CD14-positive monocyte (primary cell): ENCODE results near the gene NEK9. TPM values are rescaled to one million over a fixed set of nuclear protein-coding genes. Genes with fewer than 3 reads are reported as not detected.

Experiments used
- DNase-seq, 3 donors: peaks; one replicate each; pipeline ENCODE4 v3.0.0-alpha.2; 2011 to 2022
- H2AFZ ChIP-seq: 2 replicates; pipeline ENCODE4 v1.6.0; 2012; ENCODE audit warnings: mild to moderate bottlenecking, low read depth, low read length, inconsistent platforms; ENCODE audit not compliant: insufficient read depth, poor library complexity, severe bottlenecking
- H3K27ac ChIP-seq, 2 donors: 1 replicate in 1 of 2; 2 replicates in 1 of 2; pipeline ENCODE4 v1.5.1; 2012 to 2013; ENCODE audit warnings: low read length in 2 of 2, control low read depth in 1 of 2, inconsistent platforms in 1 of 2, low read depth in 1 of 2, mild to moderate bottlenecking in 1 of 2
- H3K27me3 ChIP-seq, 2 donors: one replicate each; pipeline versions ENCODE4 v1.6.0 to v1.6.1; 2011 to 2013; ENCODE audit warnings: low read length in 2 of 2; ENCODE audit not compliant: control insufficient read depth in 2 of 2, insufficient read depth in 2 of 2
- H3K36me3 ChIP-seq, 2 donors: replicated peaks in 1 of 2; 1 replicate in 1 of 2; 2 replicates in 1 of 2; pipeline versions ENCODE4 v1.5.1 to v1.6.1; 2012 to 2013; ENCODE audit warnings: low read length in 2 of 2, control low read depth in 1 of 2, inconsistent platforms in 1 of 2, mild to moderate bottlenecking in 1 of 2; ENCODE audit not compliant: insufficient read depth in 2 of 2, control insufficient read depth in 1 of 2
- H3K4me1 ChIP-seq, 2 donors: 1 replicate in 1 of 2; 2 replicates in 1 of 2; pipeline versions ENCODE4 v1.5.1 to v1.6.1; 2012 to 2013; ENCODE audit warnings: low read length in 2 of 2, control low read depth in 1 of 2, inconsistent platforms in 1 of 2, mild to moderate bottlenecking in 1 of 2, moderate library complexity in 1 of 2; ENCODE audit not compliant: insufficient read depth in 2 of 2, control insufficient read depth in 1 of 2
- H3K4me2 ChIP-seq: replicated peaks from 2 replicates; pipeline ENCODE3; 2012; ENCODE audit warnings: low read length, moderate library complexity, mild to moderate bottlenecking; ENCODE audit not compliant: poor library complexity, severe bottlenecking; ENCODE audit errors: extremely low read depth
- H3K4me3 ChIP-seq, 3 experiments: fragments of 200-600 bp in 1 of 3; sonication (generic) in 1 of 3; replicated peaks in 1 of 3; 1 replicate in 2 of 3; 2 replicates in 1 of 3; pipeline ENCODE4 v1.5.1; 2011 to 2013; ENCODE audit warnings: low read length in 3 of 3, mild to moderate bottlenecking in 3 of 3, control low read depth in 2 of 3, low read depth in 2 of 3, inconsistent platforms in 1 of 3, moderate library complexity in 1 of 3
- H3K79me2 ChIP-seq: 2 replicates; pipeline ENCODE4 v1.6.0; 2012; ENCODE audit warnings: mild to moderate bottlenecking, control low read depth, inconsistent platforms, low read length, moderate library complexity; ENCODE audit not compliant: insufficient read depth
- H3K9ac ChIP-seq: 2 replicates; pipeline ENCODE4 v1.6.0; 2017; ENCODE audit warnings: low read length, mild to moderate bottlenecking; ENCODE audit not compliant: insufficient read depth, poor library complexity, severe bottlenecking
- H3K9me3 ChIP-seq, 2 donors: replicated peaks in 1 of 2; 1 replicate in 1 of 2; 2 replicates in 1 of 2; pipeline versions ENCODE4 v1.5.1 to v1.6.1; 2012 to 2013; ENCODE audit warnings: low read length in 2 of 2, control low read depth in 1 of 2; ENCODE audit not compliant: control insufficient read depth in 1 of 2, insufficient read depth in 1 of 2
- H4K20me1 ChIP-seq: 2 replicates; pipeline ENCODE4 v1.6.0; 2012; ENCODE audit warnings: mild to moderate bottlenecking, low read length, control low read depth, moderate library complexity; ENCODE audit not compliant: insufficient read depth
- H3K27ac Mint-ChIP-seq, 7 donors: one replicate each; pipeline ENCODE4 v1.8.0; 2020; ENCODE audit warnings: mild to moderate bottlenecking in 7 of 7, mixed read lengths in 7 of 7, moderate library complexity in 6 of 7, inconsistent platforms in 2 of 7
- H3K27me3 Mint-ChIP-seq, 3 donors: one replicate each; pipeline ENCODE4 v1.8.0; 2021 to 2022; ENCODE audit warnings: low read depth in 3 of 3, mild to moderate bottlenecking in 3 of 3, mixed read lengths in 3 of 3, moderate library complexity in 3 of 3, inconsistent platforms in 1 of 3
- H3K36me3 Mint-ChIP-seq, 2 donors: one replicate each; pipeline ENCODE4 v1.8.0; 2020; ENCODE audit warnings: mixed read lengths in 2 of 2, inconsistent platforms in 1 of 2, mild to moderate bottlenecking in 1 of 2
- H3K4me1 Mint-ChIP-seq: one replicate; pipeline ENCODE4 v1.8.0; 2020; ENCODE audit warnings: mild to moderate bottlenecking, mixed read lengths
- H3K4me3 Mint-ChIP-seq, 2 donors: one replicate each; pipeline ENCODE4 v1.8.0; 2020; ENCODE audit warnings: mild to moderate bottlenecking in 2 of 2, mixed read lengths in 2 of 2, moderate library complexity in 1 of 2
- H3K9me3 Mint-ChIP-seq, 7 donors: one replicate each; pipeline ENCODE4 v1.8.0; 2020 to 2022; ENCODE audit warnings: mixed read lengths in 7 of 7, mild to moderate bottlenecking in 6 of 7, moderate library complexity in 6 of 7, inconsistent platforms in 2 of 7
- CTCF ChIP-seq: fragments of 200-600 bp; IDR thresholded peaks from one replicate; pipeline ENCODE4 v1.8.0; 2022; ENCODE audit warnings: antibody characterized with exemption, mild to moderate bottlenecking
- WGBS: methylation state at CpG from one replicate; pipeline ENCODE4 v1.1.5; 2013; ENCODE audit warnings: missing lambda C conversion rate; ENCODE audit not compliant: insufficient coverage; 5-methylcytosine and 5-hydroxymethylcytosine counted together
- intact Hi-C, 2 donors: fragments of 100-400 bp; cut with micrococcal nuclease; formaldehyde crosslinking; loops; one replicate each; pipeline versions ENCODE4 v1.15.0 to v1.15.1; 2023
- polyA plus RNA-seq, 3 donors: library from polyadenylated mRNA; depleted of rRNA in 1 of 3; unstranded in 2 of 3; stranded (reverse) in 1 of 3; fragments of 300-500 nt in 2 of 3; fragments of >200 nt in 1 of 3; fragmentation: Illumina TruSeq in 2 of 3; gene quantifications; 1 replicate in 2 of 3; 2 replicates in 1 of 3; pipeline ENCODE4 v1.2.3, GENCODE V29; 2012 to 2021

NEK9 gene
- polyA plus RNA-seq, 3 donors = 8.9 to 27.8 (median 10.1) TPM

- H3K36me3 Mint-ChIP-seq = peaks cover 30 to 52% of the 10 kb centered on the region in 2 donors
- peaks cover 0 to 2% (median 0%) of the 10 kb centered on the region in 3 donors for H3K27me3 Mint-ChIP-seq
- Histone ChIP-seq H3K36me3 (peaks cover 16 to 17% of the 10 kb centered on the region in 2 donors), H4K20me1 (no peaks in the 10 kb centered on the region), H3K9me3 (no peaks in the 10 kb centered on the region), H3K4me2 (peak overlapping the region; percentile 59), H3K27ac (peak overlapping the region in 1 of 2 donors; percentile 55), H3K4me3 (peak overlapping the region in 1 of 3 experiments; percentile 50), H3K4me1 (peaks cover 45 to 66% of the 10 kb centered on the region in 2 donors), H3K9ac (no peak overlapping the region), H3K79me2 (peaks cover 91% of the 10 kb centered on the region), H2AFZ (no peak overlapping the region), H3K27me3 (no peaks in the 10 kb centered on the region)
- WGBS = 100% methylated on average over 2 of the region's 2 CpGs
- H3K9me3 Mint-ChIP-seq = no peaks in the 10 kb centered on the region
- peak overlapping the region; percentile 2 to 92 (median 72) for H3K27ac Mint-ChIP-seq
- intact Hi-C loops = loop anchor here (5.0 kb wide), 2 partner anchors 33 to 138 kb away; partner anchors contain the start of gene FOS (in 1 of the 2)
- no peak for TF ChIP-seq CTCF
- DNase-seq = no peak
- H3K4me3 Mint-ChIP-seq = no peak overlapping the region
- H3K4me1 Mint-ChIP-seq = peaks cover 53% of the 10 kb centered on the region
Measured at GRCh38 chr14:75139185-75139584, 12.3 kb upstream of the NEK9 start.

GRCh38 chr14:75138492-75138891 is 11.6 kb upstream of the NEK9 start:
- Histone ChIP-seq H3K27ac (peak overlapping the region in 1 of 2 donors; percentile 55), H4K20me1 (no peaks in the 10 kb centered on the region)

More at GRCh38 chr14:75138492-75138891, 11.6 kb upstream of the NEK9 start:
- Mint-ChIP-seq H3K36me3 (peaks cover 33 to 52% of the 10 kb centered on the region in 2 donors), H3K4me1 (peaks cover 46% of the 10 kb centered on the region), H3K27me3 (peaks cover 0 to 2% (median 0%) of the 10 kb centered on the region in 3 donors), H3K4me3 (no peak overlapping the region), H3K9me3 (no peaks in the 10 kb centered on the region), H3K27ac (peak overlapping the region in 6 of 7 donors; percentile 46 to 92 (median 76))
- WGBS = no CpG with 5 or more reads among the region's 1 CpG
- peaks cover 23% of the 10 kb centered on the region in 2 donors for H3K36me3 ChIP-seq
- no peaks in the 10 kb centered on the region for H3K27me3 ChIP-seq
- no peak for TF ChIP-seq CTCF
- peak overlapping the region in 1 of 3 experiments; percentile 50 for H3K4me3 ChIP-seq
- H3K4me1 ChIP-seq = peaks cover 41 to 59% of the 10 kb centered on the region in 2 donors
- H3K9me3 ChIP-seq = no peaks in the 10 kb centered on the region
- peak overlapping the region; percentile 59 for H3K4me2 ChIP-seq
- intact Hi-C loops = loop anchor here (5.0 kb wide), 2 partner anchors 34 to 139 kb away; partner anchors contain the start of gene FOS (in 1 of the 2)
- H3K9ac ChIP-seq = peak overlapping the region; percentile 23
- peaks cover 90% of the 10 kb centered on the region for H3K79me2 ChIP-seq
- peak; percentile 49 to 83 (median 68) for DNase-seq
- H2AFZ ChIP-seq = no peak overlapping the region
